Mucosa of rectum (tissue), 2 donors: ENCODE results near the gene STOM.
A peak's percentile ranks its signal among the peaks of the same experiment; 100 is the strongest.

ENCODE experiments used
- H3K27ac ChIP-seq, 2 donors: one replicate each; pipeline ENCODE4 v1.7.0; 2013; ENCODE audit warnings: inconsistent platforms in 2 of 2, low read depth in 2 of 2, low read length in 2 of 2
- H3K27me3 ChIP-seq, 2 donors: one replicate each; pipeline ENCODE4 v1.7.0; 2013; ENCODE audit warnings: low read length in 2 of 2; ENCODE audit not compliant: control insufficient read depth in 2 of 2, insufficient read depth in 2 of 2
- H3K36me3 ChIP-seq, 2 donors: one replicate each; pipeline ENCODE4 v1.7.0; 2013; ENCODE audit warnings: low read length in 2 of 2; ENCODE audit not compliant: control insufficient read depth in 2 of 2, insufficient read depth in 2 of 2
- H3K4me1 ChIP-seq, 2 donors: one replicate each; pipeline ENCODE4 v1.7.0; 2013; ENCODE audit warnings: low read length in 2 of 2, mild to moderate bottlenecking in 1 of 2; ENCODE audit not compliant: control insufficient read depth in 2 of 2, insufficient read depth in 2 of 2
- H3K4me3 ChIP-seq, 2 donors: one replicate each; pipeline ENCODE4 v1.7.0; 2013; ENCODE audit warnings: low read length in 2 of 2
- H3K9ac ChIP-seq, 2 donors: one replicate each; pipeline ENCODE4 v1.7.0; 2013; ENCODE audit warnings: low read length in 2 of 2, low read depth in 1 of 2, mild to moderate bottlenecking in 1 of 2
- H3K9me3 ChIP-seq, 2 donors: one replicate each; pipeline ENCODE4 v1.7.0; 2013; ENCODE audit warnings: low read length in 2 of 2; ENCODE audit not compliant: control insufficient read depth in 2 of 2
- donor health status: healthy.
- donor health status: Normal muscosa, but diverticular disease.

The STOM gene

DNA sequence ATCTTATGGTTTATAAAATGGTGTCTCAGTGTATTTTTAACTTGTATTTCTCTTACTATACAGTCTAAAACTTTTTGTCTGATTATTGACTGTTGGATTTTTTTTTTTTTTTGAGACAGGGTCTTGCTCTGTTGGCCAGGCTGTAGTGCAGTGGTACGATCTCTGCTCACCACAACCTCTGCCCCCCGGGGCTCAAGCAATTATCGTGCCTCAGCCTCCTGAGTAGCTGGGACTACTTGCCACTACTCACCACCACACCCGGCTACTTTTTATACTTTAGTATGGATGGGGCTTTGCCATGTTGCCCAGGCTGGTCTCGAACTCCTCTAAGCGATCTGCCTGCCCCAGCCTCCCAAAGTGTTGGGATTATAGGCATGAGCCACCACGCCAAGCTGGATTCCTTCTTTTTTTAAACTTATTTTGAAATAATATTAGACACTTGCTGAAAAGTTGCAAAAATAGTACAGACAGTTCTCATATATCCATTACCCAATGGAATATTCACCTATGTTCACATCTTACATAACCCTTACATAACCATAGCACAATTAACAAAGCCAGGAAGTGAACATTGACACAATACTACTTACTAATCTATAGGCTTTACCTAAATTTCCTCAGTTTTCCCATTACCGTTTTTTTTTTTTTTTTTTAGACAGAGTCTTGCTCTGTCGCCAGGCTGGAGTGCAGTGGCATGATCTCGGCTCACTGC, 47.2 kb downstream of the STOM start:
- Histone ChIP-seq H3K9me3 (no peaks in the 10 kb centered on the region), H3K9ac (no peak overlapping the region), H3K4me3 (no peak overlapping the region), H3K4me1 (peaks cover 5% of the 10 kb centered on the region in 2 donors), H3K36me3 (peaks cover 70 to 78% of the 10 kb centered on the region in 2 donors), H3K27me3 (no peaks in the 10 kb centered on the region), H3K27ac (peak overlapping the region; percentile 38 to 49)

- H3K27ac ChIP-seq, result peak overlapping the region; percentile 38 to 49
- H3K9me3 ChIP-seq, result no peaks in the 10 kb centered on the region
- H3K36me3 ChIP-seq, result peaks cover 72 to 81% of the 10 kb centered on the region in 2 donors
- H3K9ac ChIP-seq, result no peak overlapping the region
- no peak overlapping the region for H3K4me3 ChIP-seq
- H3K4me1 ChIP-seq, result peaks cover 5 to 7% of the 10 kb centered on the region in 2 donors
- no peaks in the 10 kb centered on the region for H3K27me3 ChIP-seq
These were observed 47.9 kb downstream of the STOM start for GRCh38 chr9:121322037-121322736.

- peaks cover 68 to 77% of the 10 kb centered on the region in 2 donors for H3K36me3 ChIP-seq
- H3K9ac ChIP-seq, result no peak overlapping the region
- peak overlapping the region in 1 of 2 donors; percentile 38 for H3K27ac ChIP-seq
- no peak overlapping the region for H3K4me3 ChIP-seq
- H3K4me1 ChIP-seq, result peaks cover 5 to 7% of the 10 kb centered on the region in 2 donors
- no peaks in the 10 kb centered on the region for H3K9me3 ChIP-seq
- no peaks in the 10 kb centered on the region for H3K27me3 ChIP-seq
These were observed 49.0 kb downstream of the STOM start for GRCh38 chr9:121321016-121321503.

DNA sequence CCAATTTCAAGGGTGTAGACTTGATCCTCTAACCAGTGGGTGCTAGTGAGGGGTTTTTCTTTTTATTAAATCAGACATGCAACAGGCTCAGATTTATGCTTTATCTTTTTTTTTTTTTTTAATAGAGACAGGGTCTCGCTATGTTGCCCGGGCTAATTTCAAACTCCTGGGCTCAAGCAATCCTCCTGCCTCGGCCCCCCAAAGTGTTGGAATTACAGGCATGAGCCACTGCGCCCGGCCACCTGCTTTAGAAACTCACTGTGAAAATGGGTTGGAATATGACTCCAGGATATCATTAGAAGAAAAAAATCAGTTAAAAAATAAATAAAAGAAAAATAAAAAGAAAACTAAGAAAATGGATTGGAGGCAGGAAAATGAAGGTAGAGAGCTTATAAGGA, 50.7 kb downstream of the STOM start:
- Histone ChIP-seq H3K36me3 (peaks cover 59 to 70% of the 10 kb centered on the region in 2 donors), H3K27ac (no peak overlapping the region), H3K4me1 (peaks cover 5 to 7% of the 10 kb centered on the region in 2 donors)

DNA sequence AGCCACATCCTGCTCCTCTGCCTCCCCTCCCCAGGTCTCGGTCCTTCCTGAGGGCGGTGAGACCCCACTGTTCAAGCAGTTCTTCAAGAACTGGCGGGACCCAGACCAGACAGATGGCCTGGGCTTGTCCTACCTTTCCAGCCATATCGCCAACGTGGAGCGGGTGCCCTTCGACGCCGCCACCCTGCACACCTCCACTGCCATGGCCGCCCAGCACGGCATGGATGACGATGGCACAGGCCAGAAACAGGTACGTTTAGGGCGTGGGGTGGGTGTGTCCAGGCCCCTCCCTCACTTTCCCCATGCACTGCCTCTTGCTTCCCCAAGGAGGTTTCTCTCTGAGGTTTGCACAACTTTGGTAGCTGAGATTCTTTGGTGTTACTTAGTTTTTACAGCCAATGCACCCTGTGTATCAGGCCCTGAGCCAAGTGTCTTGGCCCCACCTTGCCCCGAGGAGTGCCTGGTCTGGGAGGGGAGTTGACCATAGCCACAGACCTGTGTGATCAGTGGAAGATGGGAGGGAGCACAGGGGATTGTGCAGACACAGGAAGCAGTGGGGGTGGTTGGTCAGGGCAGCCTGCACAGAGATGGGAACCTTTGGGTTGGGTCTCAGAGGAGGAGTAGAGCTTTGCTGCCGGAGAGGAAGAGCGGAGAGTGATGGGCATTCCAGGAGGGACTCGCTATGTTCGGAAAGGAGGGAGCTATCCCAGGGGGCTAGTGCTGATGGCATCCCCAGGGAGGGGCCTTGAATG, 51.2 kb downstream of the STOM start:
- Histone ChIP-seq H3K4me3 (no peak overlapping the region), H3K4me1 (peaks cover 5 to 7% of the 10 kb centered on the region in 2 donors), H3K27ac (no peak overlapping the region), H3K9me3 (no peaks in the 10 kb centered on the region), H3K36me3 (peaks cover 59 to 70% of the 10 kb centered on the region in 2 donors), H3K27me3 (no peaks in the 10 kb centered on the region), H3K9ac (no peak overlapping the region)

More for the DNA sequence above, 50.7 kb downstream of the STOM start:
- H3K9ac ChIP-seq, result no peak overlapping the region
- no peaks in the 10 kb centered on the region for H3K9me3 ChIP-seq
- no peak overlapping the region for H3K4me3 ChIP-seq
- no peaks in the 10 kb centered on the region for H3K27me3 ChIP-seq

GRCh38 chr9:121317737-121318630, 52.1 kb downstream of the STOM start:
- no peak overlapping the region for H3K4me3 ChIP-seq
- H3K27ac ChIP-seq, result no peak overlapping the region
- no peaks in the 10 kb centered on the region for H3K9me3 ChIP-seq
- no peaks in the 10 kb centered on the region for H3K27me3 ChIP-seq
- H3K4me1 ChIP-seq, result peaks cover 5 to 7% of the 10 kb centered on the region in 2 donors
- no peak overlapping the region for H3K9ac ChIP-seq
- peaks cover 63 to 74% of the 10 kb centered on the region in 2 donors for H3K36me3 ChIP-seq

DNA sequence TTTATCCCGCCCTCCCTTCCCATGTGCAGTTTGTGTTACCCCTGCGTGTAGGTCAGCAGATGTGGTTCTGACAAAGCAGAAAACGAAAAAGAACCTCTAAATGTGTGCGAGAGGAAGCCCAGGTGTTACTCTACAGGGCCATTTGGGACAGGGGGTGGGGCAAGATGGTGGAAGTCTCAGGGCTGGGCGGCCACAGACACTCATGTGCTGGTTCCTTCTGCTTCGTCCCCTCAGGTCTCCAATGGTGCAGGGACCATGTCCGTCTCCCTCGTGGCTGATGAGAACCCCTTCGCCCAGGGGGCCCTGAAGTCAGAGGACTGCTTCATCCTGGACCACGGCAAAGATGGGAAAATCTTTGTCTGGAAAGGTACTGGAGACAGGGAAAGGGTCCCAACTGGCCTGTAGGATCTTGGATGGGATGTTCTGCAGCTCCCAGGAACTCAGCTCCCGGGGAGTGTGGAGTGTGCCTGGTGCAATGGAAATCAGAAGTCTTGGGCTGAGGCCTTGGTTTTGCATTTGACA, 53.1 kb downstream of the STOM start:
- Histone ChIP-seq H3K27ac (no peak overlapping the region), H3K27me3 (no peaks in the 10 kb centered on the region), H3K4me1 (peaks cover 5 to 7% of the 10 kb centered on the region in 2 donors), H3K4me3 (no peak overlapping the region), H3K9me3 (no peaks in the 10 kb centered on the region), H3K36me3 (peaks cover 60 to 74% of the 10 kb centered on the region in 2 donors), H3K9ac (no peak overlapping the region)

DNA sequence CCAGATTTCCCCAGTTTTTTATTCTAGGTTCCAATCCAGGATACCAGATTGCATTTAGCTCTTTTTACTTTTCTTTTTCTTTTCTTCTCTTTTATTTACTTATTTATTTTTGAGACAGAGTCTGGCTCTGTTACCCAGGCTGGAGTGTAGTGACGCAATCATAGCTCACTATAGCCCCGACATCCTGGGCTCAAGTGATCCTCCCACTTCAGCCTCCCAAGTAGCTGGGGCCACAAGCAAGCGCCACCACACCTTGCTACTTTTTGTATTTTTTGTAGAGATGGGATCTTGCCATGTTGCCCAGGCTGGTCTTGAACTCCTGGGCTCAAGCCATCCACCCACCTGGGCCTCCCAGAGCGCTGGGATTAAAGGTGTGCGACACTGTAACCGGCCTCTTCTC, 53.7 kb downstream of the STOM start:
- no peak overlapping the region for H3K4me3 ChIP-seq
- no peaks in the 10 kb centered on the region for H3K9me3 ChIP-seq
- H3K36me3 ChIP-seq, result peaks cover 64 to 78% of the 10 kb centered on the region in 2 donors
- H3K27ac ChIP-seq, result no peak overlapping the region
- no peaks in the 10 kb centered on the region for H3K27me3 ChIP-seq
- peaks cover 5 to 7% of the 10 kb centered on the region in 2 donors for H3K4me1 ChIP-seq
- no peak overlapping the region for H3K9ac ChIP-seq

GRCh38 chr9:121313458-121314152, 56.4 kb downstream of the STOM start:
- Histone ChIP-seq H3K27ac (no peak overlapping the region), H3K9ac (no peak overlapping the region), H3K27me3 (no peaks in the 10 kb centered on the region), H3K9me3 (no peaks in the 10 kb centered on the region), H3K4me3 (no peak overlapping the region), H3K36me3 (peaks cover 69 to 78% of the 10 kb centered on the region in 2 donors), H3K4me1 (peaks cover 0 to 3% of the 10 kb centered on the region in 2 donors)
